Tibial nerve (tissue), 4 donors: Measurements from ENCODE around the gene TFF3.

ENCODE experiments used
- EP300 ChIP-seq, 2 donors: sonication (generic); formaldehyde crosslinking; IDR thresholded peaks; one replicate each; pipeline ENCODE4 v1.6.1; 2017; ENCODE audit warnings: antibody characterized with exemption in 2 of 2, mild to moderate bottlenecking in 1 of 2
- POLR2A ChIP-seq, 2 donors: fragments of 450-650 bp; IDR thresholded peaks; one replicate each; pipeline ENCODE4 v1.6.1; 2017; ENCODE audit warnings: antibody characterized with exemption in 2 of 2, mild to moderate bottlenecking in 2 of 2, moderate library complexity in 2 of 2
- TF ChIP-seq, protein P1 (sequence below), 5 experiments: fragments of 200-600 bp in 3 of 5; fragments of 450-650 bp in 2 of 5; sonication (generic) in 3 of 5; IDR thresholded peaks; one replicate each; pipeline ENCODE4 v1.5.1; 2016 to 2019; ENCODE audit warnings: antibody characterized with exemption in 5 of 5, mild to moderate bottlenecking in 3 of 5, moderate library complexity in 2 of 5

DNA sequence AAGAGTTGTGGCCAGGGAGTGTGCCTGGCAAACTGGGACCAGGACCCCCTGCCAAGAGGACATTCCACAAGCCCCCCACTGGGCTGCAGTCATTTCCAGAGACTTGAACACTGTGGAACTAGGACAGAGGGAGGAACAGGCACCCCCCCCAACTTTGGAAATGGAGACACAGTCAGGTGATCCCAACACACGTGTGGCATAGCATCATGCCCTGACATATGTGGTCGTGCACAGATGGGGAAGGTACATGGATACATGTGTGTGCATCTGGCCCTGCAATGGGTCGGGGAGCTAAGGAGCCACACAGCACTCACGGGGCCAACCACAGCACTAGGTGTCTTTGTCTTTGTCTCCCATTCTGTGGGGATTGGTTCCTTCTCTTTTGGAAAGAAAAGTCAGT lies 6.6 kb upstream of the TFF3 start:
- TF ChIP-seq, protein P1, sequence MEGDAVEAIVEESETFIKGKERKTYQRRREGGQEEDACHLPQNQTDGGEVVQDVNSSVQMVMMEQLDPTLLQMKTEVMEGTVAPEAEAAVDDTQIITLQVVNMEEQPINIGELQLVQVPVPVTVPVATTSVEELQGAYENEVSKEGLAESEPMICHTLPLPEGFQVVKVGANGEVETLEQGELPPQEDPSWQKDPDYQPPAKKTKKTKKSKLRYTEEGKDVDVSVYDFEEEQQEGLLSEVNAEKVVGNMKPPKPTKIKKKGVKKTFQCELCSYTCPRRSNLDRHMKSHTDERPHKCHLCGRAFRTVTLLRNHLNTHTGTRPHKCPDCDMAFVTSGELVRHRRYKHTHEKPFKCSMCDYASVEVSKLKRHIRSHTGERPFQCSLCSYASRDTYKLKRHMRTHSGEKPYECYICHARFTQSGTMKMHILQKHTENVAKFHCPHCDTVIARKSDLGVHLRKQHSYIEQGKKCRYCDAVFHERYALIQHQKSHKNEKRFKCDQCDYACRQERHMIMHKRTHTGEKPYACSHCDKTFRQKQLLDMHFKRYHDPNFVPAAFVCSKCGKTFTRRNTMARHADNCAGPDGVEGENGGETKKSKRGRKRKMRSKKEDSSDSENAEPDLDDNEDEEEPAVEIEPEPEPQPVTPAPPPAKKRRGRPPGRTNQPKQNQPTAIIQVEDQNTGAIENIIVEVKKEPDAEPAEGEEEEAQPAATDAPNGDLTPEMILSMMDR (IDR thresholded peaks at IDR 0.05): no peak
- TF ChIP-seq POLR2A (IDR thresholded peaks at IDR 0.05): no peak
- TF ChIP-seq EP300 (IDR thresholded peaks at IDR 0.05): no peak
